Activated B cell treated with CpG ODN at 0.5 μM for 24 hours (primary cell): ENCODE results near the gene DRAM2. TPM values are rescaled to one million over a fixed set of nuclear protein-coding genes. Genes with fewer than 3 reads are reported as not detected.

Experiments used
- ATAC-seq: fragments of 200-7000 bp; cut with Tn5 transposase; one replicate; pipeline ENCODE4 v1.10.0; 2021; ENCODE audit warnings: low read depth, mild to moderate bottlenecking, moderate library complexity
- CTCF ChIA-PET: fragments of 350-600 bp; sonication (Branson Sonifier 250); formaldehyde crosslinking; loops from one replicate; lab custom pipeline; 2021; ENCODE audit warnings: antibody characterized with exemption; lab: Charles Lee
- POLR2A ChIA-PET: fragments of 350-600 bp; sonication (Branson Sonifier 250); formaldehyde crosslinking; loops from one replicate; lab custom pipeline; 2021; ENCODE audit warnings: antibody characterized with exemption; lab: Charles Lee
- DNase-seq: peaks from one replicate; pipeline ENCODE4 v3.0.0; 2022
- H3K27ac Mint-ChIP-seq: one replicate; pipeline ENCODE4 v1.8.0; 2020; ENCODE audit warnings: mixed read lengths
- H3K27me3 Mint-ChIP-seq: one replicate; pipeline ENCODE4 v1.8.0; 2021; ENCODE audit warnings: mixed read lengths
- H3K36me3 Mint-ChIP-seq: one replicate; pipeline ENCODE4 v1.8.0; 2021; ENCODE audit warnings: low read depth, mixed read lengths
- H3K4me1 Mint-ChIP-seq: one replicate; pipeline ENCODE4 v1.8.0; 2021; ENCODE audit warnings: mixed read lengths
- H3K4me3 Mint-ChIP-seq: one replicate; pipeline ENCODE4 v1.8.0; 2020; ENCODE audit warnings: mild to moderate bottlenecking, mixed read lengths
- H3K9me3 Mint-ChIP-seq: one replicate; pipeline ENCODE4 v1.8.0; 2020; ENCODE audit warnings: mixed read lengths
- CTCF ChIP-seq: fragments of 200-600 bp; IDR thresholded peaks from one replicate; pipeline ENCODE4 v1.8.0; 2022; ENCODE audit warnings: antibody characterized with exemption, mild to moderate bottlenecking
- intact Hi-C: fragments of 100-400 bp; cut with micrococcal nuclease; formaldehyde crosslinking; loops from one replicate; pipeline ENCODE4 v1.15.1; 2024
- total RNA-seq: library from RNA; stranded (reverse); gene quantifications from 2 replicates; pipeline ENCODE4 v1.2.3, GENCODE V29; 2022

The DRAM2 gene
- total RNA-seq, 1 donor from 2014 or later, result 77.6 TPM

- H3K27ac Mint-ChIP-seq, result peak overlapping the region; percentile 74
- H3K9me3 Mint-ChIP-seq, result no peaks in the 10 kb centered on the region
- H3K4me3 Mint-ChIP-seq, result peak overlapping the region; percentile 44
- H3K4me1 Mint-ChIP-seq, result peaks cover 88% of the 10 kb centered on the region
- no peak for TF ChIP-seq CTCF
- no peak for DNase-seq
- ATAC-seq, result no peak
- ChIA-PET POLR2A (interaction anchor here (0.7 kb wide), 1 partner anchor 481 kb away, joined by 5 read pairs; no protein-coding TSS in a partner anchor), CTCF (no interaction called here)
- intact Hi-C loops, result loop anchor here (2.0 to 5.0 kb wide), 2 partner anchors 15 to 34 kb away; no protein-coding TSS in a partner anchor
- H3K36me3 Mint-ChIP-seq, result peaks cover 57% of the 10 kb centered on the region
- no peaks in the 10 kb centered on the region for H3K27me3 Mint-ChIP-seq
Measured at GRCh38 chr1:111145963-111146768, 6.3 kb upstream of the DRAM2 start.

- ChIA-PET POLR2A (interaction anchor here (0.6 to 1.4 kb wide), 2 partner anchors 18 to 100 kb away, joined by 4 read pairs; no protein-coding TSS in a partner anchor), CTCF (no interaction called here)
- Mint-ChIP-seq H3K4me3 (no peak overlapping the region), H3K27ac (peak overlapping the region; percentile 56), H3K27me3 (no peaks in the 10 kb centered on the region), H3K36me3 (peaks cover 52% of the 10 kb centered on the region), H3K9me3 (no peaks in the 10 kb centered on the region), H3K4me1 (peaks cover 85% of the 10 kb centered on the region)
- no peak for TF ChIP-seq CTCF
- intact Hi-C loops, result loop anchor here (5.0 kb wide), 1 partner anchor 33 kb away; no protein-coding TSS in a partner anchor
- DNase-seq (no peak), ATAC-seq (no peak)
Measured at GRCh38 chr1:111145542-111145941, 5.6 kb upstream of the DRAM2 start.

- ATAC-seq (no peak), DNase-seq (no peak)
- H3K27ac Mint-ChIP-seq, result peak overlapping the region; percentile 46
- H3K4me1 Mint-ChIP-seq, result peaks cover 75% of the 10 kb centered on the region
- no peaks in the 10 kb centered on the region for H3K9me3 Mint-ChIP-seq
- peaks cover 41% of the 10 kb centered on the region for H3K36me3 Mint-ChIP-seq
- H3K4me3 Mint-ChIP-seq, result peak overlapping the region; percentile 100
- CTCF ChIA-PET, result interaction anchor here (1.0 kb wide), 1 partner anchor 258 kb away, joined by 3 read pairs; no protein-coding TSS in a partner anchor
- H3K27me3 Mint-ChIP-seq, result no peaks in the 10 kb centered on the region
- POLR2A ChIA-PET, result interaction anchor here (0.9 to 4.3 kb wide), 7 partner anchors 10 to 355 kb away, joined by 3 to 37 read pairs (median 5); no protein-coding TSS in a partner anchor
- TF ChIP-seq CTCF, result no peak
- intact Hi-C loops, result loop anchor here (5.0 kb wide), 2 partner anchors 35 to 1480 kb away; no protein-coding TSS in a partner anchor
Measured at GRCh38 chr1:111142356-111142975, 2.6 kb upstream of the DRAM2 start.

- Mint-ChIP-seq H3K27ac (peak overlapping the region; percentile 99), H3K9me3 (no peaks in the 10 kb centered on the region), H3K4me1 (peaks cover 75% of the 10 kb centered on the region), H3K36me3 (peaks cover 42% of the 10 kb centered on the region), H3K27me3 (no peaks in the 10 kb centered on the region), H3K4me3 (peak overlapping the region; percentile 100)
- intact Hi-C loops, result loop anchor here (5.0 kb wide), 2 partner anchors 36 to 1481 kb away; no protein-coding TSS in a partner anchor
- DNase-seq (no peak), ATAC-seq (no peak)
- CTCF ChIA-PET, result interaction anchor here (1.0 kb wide), 1 partner anchor 258 kb away, joined by 3 read pairs; no protein-coding TSS in a partner anchor
- POLR2A ChIA-PET, result interaction anchor here (0.6 to 4.5 kb wide), 19 partner anchors 7 to 356 kb away, joined by 3 to 114 read pairs (median 11); partner anchors contain the start of gene LRIF1
- TF ChIP-seq CTCF, result no peak
Measured at GRCh38 chr1:111141245-111142220, 1.6 kb upstream of the DRAM2 start.
